ENCODE data around the gene TPST2.

GRCh38 chr22:26570864-26571525 lies 18.9 kb downstream of the TPST2 start:
- no peak for TF ChIP-seq POLR2AphosphoS5 (IDR thresholded peaks at IDR 0.05; ENCODE audit: borderline replicate concordance, low read depth, low read length)
- TF ChIP-seq EZH2 (IDR thresholded peaks at IDR 0.05), result no peak
- TF ChIP-seq FOXP2 (optimal IDR thresholded peaks at IDR 0.05; ENCODE audit: control extremely low read depth, extremely low read length, insufficient read depth), result no peak
